Natural killer cell (primary cell): ENCODE results near the gene SYNGR1. TPM values are rescaled to one million over a fixed set of nuclear protein-coding genes. Genes with fewer than 3 reads are reported as not detected.

Experiments
- ATAC-seq, 3 donors: fragments of 150-1000 bp in 2 of 3; fragments of 200-7000 bp in 1 of 3; cut with Tn5 transposase; 1 replicate in 1 of 3; 2 replicates in 2 of 3; pipeline ENCODE4 v1.10.0; 2021; ENCODE audit warnings: mild to moderate bottlenecking in 2 of 3, moderate library complexity in 2 of 3
- DNase-seq, 2 donors: peaks; one replicate each; pipeline versions ENCODE4 v3.0.0 to v3.0.0-alpha.2; 2013 to 2021; ENCODE audit warnings: mixed read lengths in 1 of 2
- H3K27ac ChIP-seq: one replicate; pipeline ENCODE4 v1.5.1; 2013; ENCODE audit warnings: mild to moderate bottlenecking, low read length
- H3K27me3 ChIP-seq: one replicate; pipeline ENCODE4 v1.6.1; 2013; ENCODE audit warnings: low read length; ENCODE audit not compliant: control insufficient read depth, insufficient read depth
- H3K36me3 ChIP-seq: one replicate; pipeline ENCODE4 v1.6.1; 2013; ENCODE audit warnings: low read length; ENCODE audit not compliant: control insufficient read depth, insufficient read depth
- H3K4me1 ChIP-seq: one replicate; pipeline ENCODE4 v1.6.1; 2013; ENCODE audit warnings: low read length; ENCODE audit not compliant: control insufficient read depth, insufficient read depth
- H3K4me3 ChIP-seq: one replicate; pipeline ENCODE4 v1.5.1; 2013; ENCODE audit warnings: low read length
- H3K9me3 ChIP-seq: one replicate; pipeline ENCODE4 v1.6.1; 2013; ENCODE audit warnings: low read length; ENCODE audit not compliant: control insufficient read depth, insufficient read depth
- H3K27ac Mint-ChIP-seq, 2 donors: one replicate each; pipeline ENCODE4 v1.8.0; 2022; ENCODE audit warnings: mild to moderate bottlenecking in 2 of 2, mixed read lengths in 2 of 2, moderate library complexity in 1 of 2
- H3K27me3 Mint-ChIP-seq, 2 donors: one replicate each; pipeline ENCODE4 v1.8.0; 2022; ENCODE audit warnings: low read depth in 2 of 2, mixed read lengths in 2 of 2
- H3K36me3 Mint-ChIP-seq: one replicate; pipeline ENCODE4 v1.8.0; 2022; ENCODE audit warnings: mixed read lengths
- H3K4me1 Mint-ChIP-seq, 2 donors: one replicate each; pipeline ENCODE4 v1.8.0; 2022; ENCODE audit warnings: mixed read lengths in 2 of 2
- H3K4me3 Mint-ChIP-seq: one replicate; pipeline ENCODE4 v1.8.0; 2022; ENCODE audit warnings: mild to moderate bottlenecking, moderate library complexity, mixed read lengths
- H3K9me3 Mint-ChIP-seq, 2 donors: one replicate each; pipeline ENCODE4 v1.8.0; 2022; ENCODE audit warnings: mixed read lengths in 2 of 2
- CTCF ChIP-seq: fragments of 200-600 bp; IDR thresholded peaks from one replicate; pipeline ENCODE4 v1.8.0; 2022; ENCODE audit warnings: antibody characterized with exemption
- WGBS: methylation state at CpG from one replicate; pipeline ENCODE4 v1.1.7; 2013; ENCODE audit warnings: missing lambda C conversion rate; ENCODE audit not compliant: insufficient coverage; 5-methylcytosine and 5-hydroxymethylcytosine counted together
- intact Hi-C: fragments of 100-400 bp; cut with micrococcal nuclease; formaldehyde crosslinking; loops from one replicate; pipeline ENCODE4 v1.14.2; 2022
- total RNA-seq, 4 donors: library from RNA; stranded (reverse); fragments of 120-200 nt in 1 of 4; gene quantifications; one replicate each; pipeline versions ENCODE4 v1.2.3 to v1.2.4, GENCODE V29; 2013 to 2022

Gene SYNGR1
- total RNA-seq, 3 donors from 2014 or later (not counting 1 experiment from before 2014, with no cell fraction given) = 30.3 to 35.7 (median 31.3) TPM

DNA sequence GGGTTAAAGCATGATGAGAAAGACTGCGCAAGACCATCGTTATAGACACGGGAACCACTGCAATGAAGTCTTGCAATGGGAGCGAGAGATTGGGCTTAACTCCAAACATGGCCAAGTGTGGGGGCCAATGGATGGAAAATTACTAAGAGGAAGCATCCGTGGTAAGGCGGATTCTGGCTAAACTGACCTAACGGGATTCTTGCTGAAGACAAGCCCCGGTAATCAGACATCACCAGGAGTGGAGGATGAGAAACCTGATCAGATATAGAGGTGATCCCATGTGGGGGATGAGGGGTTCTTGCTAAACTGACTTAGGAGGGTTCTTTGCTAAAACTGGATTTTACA lies 5.8 kb upstream of the SYNGR1 start:
- peaks cover 1% of the 10 kb centered on the region for H3K27me3 ChIP-seq
- peaks cover 6% of the 10 kb centered on the region for H3K4me1 ChIP-seq
- no peaks in the 10 kb centered on the region for H3K36me3 ChIP-seq
- no peak for TF ChIP-seq CTCF
- ATAC-seq (no peak), DNase-seq (no peak)
- Mint-ChIP-seq H3K27me3 (peaks cover 16 to 22% of the 10 kb centered on the region in 2 donors), H3K27ac (no peak overlapping the region), H3K4me1 (peaks cover 7 to 9% of the 10 kb centered on the region in 2 donors), H3K4me3 (no peak overlapping the region), H3K9me3 (no peaks in the 10 kb centered on the region), H3K36me3 (no peaks in the 10 kb centered on the region)
- no peak overlapping the region for H3K27ac ChIP-seq
- WGBS = 83% methylated on average over 8 of the region's 8 CpGs
- no peak overlapping the region for H3K4me3 ChIP-seq
- H3K9me3 ChIP-seq = no peaks in the 10 kb centered on the region
- intact Hi-C loops = no loop called here

GRCh38 chr22:39345231-39345630 lies 4.6 kb upstream of the SYNGR1 start:
- Histone ChIP-seq H3K4me3 (no peak overlapping the region), H3K9me3 (no peaks in the 10 kb centered on the region), H3K27ac (no peak overlapping the region), H3K27me3 (peaks cover 3% of the 10 kb centered on the region), H3K4me1 (peaks cover 13% of the 10 kb centered on the region), H3K36me3 (no peaks in the 10 kb centered on the region)
- Mint-ChIP-seq H3K9me3 (no peaks in the 10 kb centered on the region), H3K27me3 (peaks cover 16 to 22% of the 10 kb centered on the region in 2 donors), H3K27ac (no peak overlapping the region), H3K36me3 (no peaks in the 10 kb centered on the region), H3K4me3 (no peak overlapping the region), H3K4me1 (peaks cover 12 to 15% of the 10 kb centered on the region in 2 donors)
- WGBS = 86% methylated on average over 3 of the region's 4 CpGs
- TF ChIP-seq CTCF = no peak
- ATAC-seq (no peak), DNase-seq (no peak)
- intact Hi-C loops = no loop called here

GRCh38 chr22:39348909-39349505 lies 784 bp upstream of the SYNGR1 start:
- H3K27me3 Mint-ChIP-seq = peaks cover 8% of the 10 kb centered on the region in 2 donors
- 11% methylated on average over 11 of the region's 11 CpGs for WGBS
- peaks cover 7% of the 10 kb centered on the region for H3K27me3 ChIP-seq
- no peaks in the 10 kb centered on the region for H3K36me3 Mint-ChIP-seq
- intact Hi-C loops = no loop called here
- no peaks in the 10 kb centered on the region for H3K9me3 Mint-ChIP-seq
- DNase-seq (peak in 1 of 2 donors; percentile 40), ATAC-seq (peak in 1 of 3 donors; percentile 2)
- no peaks in the 10 kb centered on the region for H3K9me3 ChIP-seq
- no peaks in the 10 kb centered on the region for H3K36me3 ChIP-seq
- peaks cover 51% of the 10 kb centered on the region for H3K4me1 ChIP-seq
- peaks cover 14 to 30% of the 10 kb centered on the region in 2 donors for H3K4me1 Mint-ChIP-seq
- H3K27ac ChIP-seq = peak overlapping the region; percentile 87
- H3K27ac Mint-ChIP-seq = peak overlapping the region; percentile 72 to 86
- peak overlapping the region; percentile 73 for H3K4me3 ChIP-seq
- no peak for TF ChIP-seq CTCF
- peak overlapping the region; percentile 90 for H3K4me3 Mint-ChIP-seq

DNA sequence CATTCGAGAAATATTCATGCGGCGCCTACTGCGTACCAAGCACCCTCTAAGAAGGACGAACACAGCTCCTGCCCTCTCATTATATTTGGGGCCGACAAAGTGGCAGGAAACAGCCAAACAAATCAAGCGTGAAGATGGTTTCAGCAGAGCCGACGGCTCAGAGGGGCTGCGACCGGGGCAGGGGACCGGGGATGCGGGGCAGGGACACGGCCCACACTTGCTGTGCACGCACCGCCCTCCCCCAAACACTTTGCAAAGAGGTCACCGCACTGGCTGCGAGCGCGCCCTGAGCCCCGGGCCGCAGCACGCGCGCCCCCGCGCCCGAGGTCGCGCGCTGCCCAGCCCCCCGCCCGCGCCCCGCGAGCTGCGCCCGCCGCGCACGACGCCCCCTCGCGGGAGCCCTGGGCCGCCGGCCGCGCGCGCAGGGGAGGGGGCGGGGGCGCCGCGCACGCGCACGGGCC lies 255 bp upstream of the SYNGR1 start:
- peak; percentile 35 to 65 (median 49) for ATAC-seq
- Mint-ChIP-seq H3K9me3 (no peaks in the 10 kb centered on the region), H3K36me3 (no peaks in the 10 kb centered on the region), H3K4me1 (peaks cover 14 to 30% of the 10 kb centered on the region in 2 donors), H3K27ac (peak overlapping the region; percentile 72 to 86), H3K4me3 (peak overlapping the region; percentile 90), H3K27me3 (peaks cover 2 to 6% of the 10 kb centered on the region in 2 donors)
- H3K4me3 ChIP-seq = peak overlapping the region; percentile 73
- H3K27me3 ChIP-seq = peaks cover 7% of the 10 kb centered on the region
- no peaks in the 10 kb centered on the region for H3K9me3 ChIP-seq
- WGBS = under 1% methylated on average over 57 of the region's 57 CpGs
- H3K4me1 ChIP-seq = peaks cover 56% of the 10 kb centered on the region
- no peaks in the 10 kb centered on the region for H3K36me3 ChIP-seq
- no peak for TF ChIP-seq CTCF
- peak; percentile 37 to 67 for DNase-seq
- H3K27ac ChIP-seq = peak overlapping the region; percentile 87
- intact Hi-C loops = no loop called here
